Natural killer cell treated with Interleukin-12 subunit alpha and Interleukin-12 subunit beta and Interleukin-15 and Interleukin-18, amount 100 ng/mL, for 72 hours (primary cell): Measurements from ENCODE around the gene SLC5A5. TPM values are rescaled to one million over a fixed set of nuclear protein-coding genes. Genes with fewer than 3 reads are reported as not detected.

Experiments used
- ATAC-seq, 2 donors: fragments of 150-1000 bp; cut with Tn5 transposase in 1 of 2; sonication (Bioruptor Pico), chemical (Tn5 transposase) in 1 of 2; 2 replicates each; pipeline ENCODE4 v1.10.0; 2021
- DNase-seq: peaks from one replicate; pipeline ENCODE4 v3.0.0; 2022; ENCODE audit warnings: low spot score
- H3K27ac Mint-ChIP-seq, 2 donors: 1 replicate in 1 of 2; 2 replicates in 1 of 2; pipeline ENCODE4 v1.8.0; 2022; ENCODE audit warnings: mixed read lengths in 2 of 2, mild to moderate bottlenecking in 1 of 2, moderate library complexity in 1 of 2
- H3K27me3 Mint-ChIP-seq, 2 donors: 1 replicate in 1 of 2; 2 replicates in 1 of 2; pipeline ENCODE4 v1.8.0; 2022; ENCODE audit warnings: mixed read lengths in 2 of 2
- H3K36me3 Mint-ChIP-seq: one replicate; pipeline ENCODE4 v1.8.0; 2022; ENCODE audit warnings: mixed read lengths
- H3K4me1 Mint-ChIP-seq, 2 donors: 1 replicate in 1 of 2; 2 replicates in 1 of 2; pipeline ENCODE4 v1.8.0; 2022; ENCODE audit warnings: low read depth in 2 of 2, mixed read lengths in 2 of 2, mild to moderate bottlenecking in 1 of 2
- H3K4me3 Mint-ChIP-seq: one replicate; pipeline ENCODE4 v1.8.0; 2022; ENCODE audit warnings: mixed read lengths
- H3K9me3 Mint-ChIP-seq: 2 replicates; pipeline ENCODE4 v1.8.0; 2022; ENCODE audit warnings: mixed read lengths
- total RNA-seq, 2 donors: library from RNA; stranded (reverse); gene quantifications; one replicate each; pipeline ENCODE4 v1.2.3, GENCODE V29; 2022

SLC5A5 gene
- total RNA-seq, 2 donors from 2014 or later, result 0.57 to 0.89 TPM

DNA sequence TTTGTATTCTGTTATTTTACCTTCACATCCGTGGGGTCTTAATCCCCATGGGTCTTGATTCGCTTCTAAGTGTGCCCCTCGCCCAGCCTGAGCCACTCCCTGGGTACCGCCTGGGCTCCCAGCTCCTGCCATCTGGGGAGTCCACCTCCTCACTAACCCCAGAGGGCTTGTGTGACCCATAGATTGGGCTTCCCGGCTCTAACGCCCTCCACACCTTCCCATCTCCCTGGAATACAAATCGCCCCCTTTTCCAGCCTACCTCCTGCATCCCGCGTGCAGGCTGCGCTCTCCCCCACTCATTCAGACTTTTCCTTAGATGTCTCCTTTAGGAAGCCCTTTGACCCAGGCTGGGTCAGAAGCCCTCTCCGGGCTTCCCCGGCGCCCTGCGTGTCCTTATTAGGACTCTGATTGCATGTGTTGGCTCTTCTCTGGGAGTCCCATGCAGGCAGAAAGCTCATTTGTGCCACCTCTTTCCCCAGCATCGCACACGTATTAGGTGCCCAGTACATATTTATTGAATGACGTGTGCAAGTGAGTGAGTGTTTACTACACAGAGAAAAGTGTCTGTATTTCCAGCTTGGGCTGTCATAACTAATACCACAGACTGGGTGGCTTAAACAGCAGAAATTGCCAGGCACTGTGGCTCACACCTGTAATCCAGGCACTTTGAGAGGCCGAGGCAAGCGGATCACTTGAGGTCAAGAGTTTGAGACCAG, 61.8 kb downstream of the SLC5A5 start:
- Mint-ChIP-seq H3K4me1 (peaks cover 7 to 16% of the 10 kb centered on the region in 2 donors), H3K27me3 (no peaks in the 10 kb centered on the region), H3K36me3 (no peaks in the 10 kb centered on the region), H3K4me3 (peak overlapping the region; percentile 95), H3K27ac (peak overlapping the region; percentile 95 to 96), H3K9me3 (no peaks in the 10 kb centered on the region)
- no peak for ATAC-seq
- DNase-seq, result no peak

DNA sequence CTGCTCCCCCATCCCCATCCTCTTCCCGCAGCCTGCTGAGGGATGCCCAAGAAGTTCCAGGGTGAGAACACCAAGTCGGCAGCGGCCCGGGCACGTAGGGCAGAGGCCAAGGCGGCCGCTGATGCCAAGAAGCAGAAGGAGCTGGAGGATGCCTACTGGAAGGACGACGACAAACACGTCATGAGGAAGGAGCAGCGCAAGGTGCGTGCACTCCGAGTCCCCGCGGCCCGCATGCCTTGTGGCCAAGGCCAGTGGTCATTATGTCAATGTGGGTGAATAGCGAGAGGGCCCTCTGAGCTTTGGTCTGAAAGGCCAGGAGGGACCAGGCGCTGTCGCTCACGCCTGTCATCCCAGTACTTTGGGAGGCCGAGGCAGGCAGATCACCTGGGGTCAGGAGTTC, 64.6 kb downstream of the SLC5A5 start:
- no peaks in the 10 kb centered on the region for H3K36me3 Mint-ChIP-seq
- H3K4me3 Mint-ChIP-seq, result no peak overlapping the region
- H3K27ac Mint-ChIP-seq, result no peak overlapping the region
- DNase-seq (no peak), ATAC-seq (no peak)
- no peaks in the 10 kb centered on the region for H3K27me3 Mint-ChIP-seq
- H3K4me1 Mint-ChIP-seq, result peaks cover 7 to 15% of the 10 kb centered on the region in 2 donors
- no peaks in the 10 kb centered on the region for H3K9me3 Mint-ChIP-seq

DNA sequence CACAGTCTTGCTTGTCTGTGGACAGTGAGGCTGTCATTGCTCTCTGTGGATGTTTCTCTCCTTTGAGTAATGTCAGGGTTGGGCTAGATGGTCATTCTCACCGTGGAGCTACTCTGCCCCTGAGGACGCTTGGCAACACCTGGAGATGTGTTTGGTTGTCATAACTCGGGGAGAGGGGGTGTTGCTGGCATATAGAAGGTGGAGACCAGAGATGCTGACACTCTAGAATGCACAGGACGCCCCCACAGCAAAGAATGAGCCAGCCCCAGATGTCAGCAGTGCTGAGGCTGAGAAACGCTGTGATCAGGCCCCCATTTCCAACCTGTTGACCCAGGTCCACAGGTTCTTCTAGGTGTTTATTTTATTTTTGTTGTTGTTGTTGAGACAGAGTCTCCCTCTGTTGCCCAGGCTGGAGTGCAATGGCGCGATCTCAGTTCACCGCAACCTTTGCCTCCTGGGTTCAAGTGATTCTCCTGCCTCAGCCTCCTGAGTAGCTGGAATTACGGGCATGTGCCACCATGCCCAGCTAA, 65.7 kb downstream of the SLC5A5 start:
- no peaks in the 10 kb centered on the region for H3K9me3 Mint-ChIP-seq
- no peaks in the 10 kb centered on the region for H3K36me3 Mint-ChIP-seq
- no peaks in the 10 kb centered on the region for H3K27me3 Mint-ChIP-seq
- no peak for DNase-seq
- no peak for ATAC-seq
- peaks cover 6 to 7% of the 10 kb centered on the region in 2 donors for H3K4me1 Mint-ChIP-seq
- no peak overlapping the region for H3K27ac Mint-ChIP-seq
- no peak overlapping the region for H3K4me3 Mint-ChIP-seq

DNA sequence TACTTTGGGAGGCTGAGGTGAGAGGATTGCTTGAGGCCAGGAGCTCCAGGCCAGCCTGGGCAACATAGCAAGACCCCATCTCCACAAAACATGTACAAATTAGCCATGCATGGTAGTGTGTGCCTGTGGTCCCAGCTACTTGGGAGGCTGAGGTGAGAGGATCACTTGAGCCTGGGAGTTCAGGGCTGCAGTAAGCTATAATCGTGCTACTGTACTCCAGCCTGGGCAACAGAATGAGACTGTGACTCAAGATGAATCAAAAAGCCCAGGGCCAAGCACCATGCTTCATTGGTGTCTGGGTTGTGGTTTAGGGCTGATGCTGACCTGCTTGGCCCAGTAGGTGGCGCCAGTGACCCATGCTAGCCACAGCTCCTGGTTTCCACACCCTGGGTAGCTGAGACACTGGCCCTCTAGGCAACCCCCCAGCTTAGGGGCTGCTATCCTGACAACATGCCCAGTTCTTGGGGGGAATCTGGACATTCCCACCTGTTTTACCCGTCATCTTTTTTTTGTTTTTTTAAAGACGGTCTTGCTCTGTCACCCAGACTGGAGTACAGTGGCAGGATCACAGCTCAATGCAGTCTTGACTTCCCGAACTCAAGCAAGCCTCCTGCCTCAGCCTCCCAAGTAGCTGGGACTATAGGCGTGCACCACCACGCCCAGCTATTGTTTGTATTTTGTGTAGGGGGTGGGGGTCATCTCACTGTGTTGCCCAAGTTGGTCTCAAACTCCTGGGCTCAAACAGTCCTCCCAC, 66.5 kb downstream of the SLC5A5 start:
- ATAC-seq, result peak; percentile 89 to 95
- H3K27me3 Mint-ChIP-seq, result no peaks in the 10 kb centered on the region
- no peaks in the 10 kb centered on the region for H3K36me3 Mint-ChIP-seq
- no peak overlapping the region for H3K27ac Mint-ChIP-seq
- H3K4me3 Mint-ChIP-seq, result no peak overlapping the region
- peaks cover 5 to 7% of the 10 kb centered on the region in 2 donors for H3K4me1 Mint-ChIP-seq
- DNase-seq, result peak; percentile 78
- no peaks in the 10 kb centered on the region for H3K9me3 Mint-ChIP-seq

DNA sequence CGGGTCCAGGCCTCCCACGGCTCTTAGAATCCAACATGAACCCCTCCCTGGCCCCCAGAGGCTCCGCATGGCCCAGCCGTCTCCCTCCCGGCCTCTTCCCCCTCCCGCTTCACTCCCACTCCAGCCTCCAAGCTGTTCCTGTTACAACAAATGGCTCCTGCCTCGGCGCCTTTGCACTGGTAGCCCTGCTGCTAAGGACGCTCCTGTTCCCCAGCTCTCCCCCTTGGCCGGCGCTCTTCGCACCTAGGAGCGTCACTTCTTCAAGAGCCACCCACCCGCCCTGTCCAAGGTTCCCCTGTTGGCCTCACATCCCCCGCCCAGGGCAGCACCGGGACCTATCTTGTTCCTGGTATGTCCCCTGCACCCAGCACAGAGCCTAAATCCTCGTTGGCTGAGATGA, 70.4 kb downstream of the SLC5A5 start:
- no peak overlapping the region for H3K27ac Mint-ChIP-seq
- H3K4me1 Mint-ChIP-seq, result peaks cover 12% of the 10 kb centered on the region in 2 donors
- no peaks in the 10 kb centered on the region for H3K27me3 Mint-ChIP-seq
- no peak for DNase-seq
- no peaks in the 10 kb centered on the region for H3K9me3 Mint-ChIP-seq
- no peak for ATAC-seq
- no peaks in the 10 kb centered on the region for H3K36me3 Mint-ChIP-seq
- no peak overlapping the region for H3K4me3 Mint-ChIP-seq

DNA sequence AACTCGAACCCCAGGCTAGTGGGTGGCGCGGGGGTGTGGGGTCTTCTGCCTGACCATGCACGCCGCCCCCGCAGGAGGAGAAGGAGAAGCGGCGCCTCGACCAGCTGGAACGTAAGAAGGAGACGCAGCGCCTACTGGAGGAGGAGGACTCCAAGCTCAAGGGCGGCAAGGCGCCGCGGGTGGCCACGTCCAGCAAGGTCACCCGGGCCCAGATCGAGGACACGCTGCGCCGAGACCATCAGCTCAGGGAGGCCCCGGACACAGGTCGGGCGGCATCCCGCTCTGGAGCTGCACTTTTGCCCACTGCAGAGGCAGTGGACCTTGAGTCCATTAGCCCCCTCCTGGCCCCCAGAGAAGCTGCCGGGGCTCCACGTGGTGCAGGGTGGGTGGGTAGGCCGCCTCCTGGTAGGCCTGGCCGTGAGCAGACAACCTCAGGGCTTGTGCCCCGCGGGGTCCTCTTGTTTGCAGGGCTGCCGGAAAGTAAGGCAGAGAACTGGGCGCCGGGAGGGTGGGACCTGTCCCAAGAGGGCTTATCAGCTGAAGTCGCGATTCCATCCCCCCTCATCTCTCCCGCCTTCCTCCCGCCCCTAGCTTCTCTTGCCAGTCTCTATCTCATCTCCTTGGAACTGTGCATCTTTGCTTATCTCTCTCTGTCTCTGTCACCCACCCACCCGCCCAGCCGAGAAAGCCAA, 71.0 kb downstream of the SLC5A5 start:
- Mint-ChIP-seq H3K27me3 (no peaks in the 10 kb centered on the region), H3K36me3 (no peaks in the 10 kb centered on the region), H3K9me3 (no peaks in the 10 kb centered on the region), H3K4me1 (peaks cover 15 to 17% of the 10 kb centered on the region in 2 donors), H3K4me3 (no peak overlapping the region), H3K27ac (no peak overlapping the region)
- DNase-seq (no peak), ATAC-seq (no peak)

DNA sequence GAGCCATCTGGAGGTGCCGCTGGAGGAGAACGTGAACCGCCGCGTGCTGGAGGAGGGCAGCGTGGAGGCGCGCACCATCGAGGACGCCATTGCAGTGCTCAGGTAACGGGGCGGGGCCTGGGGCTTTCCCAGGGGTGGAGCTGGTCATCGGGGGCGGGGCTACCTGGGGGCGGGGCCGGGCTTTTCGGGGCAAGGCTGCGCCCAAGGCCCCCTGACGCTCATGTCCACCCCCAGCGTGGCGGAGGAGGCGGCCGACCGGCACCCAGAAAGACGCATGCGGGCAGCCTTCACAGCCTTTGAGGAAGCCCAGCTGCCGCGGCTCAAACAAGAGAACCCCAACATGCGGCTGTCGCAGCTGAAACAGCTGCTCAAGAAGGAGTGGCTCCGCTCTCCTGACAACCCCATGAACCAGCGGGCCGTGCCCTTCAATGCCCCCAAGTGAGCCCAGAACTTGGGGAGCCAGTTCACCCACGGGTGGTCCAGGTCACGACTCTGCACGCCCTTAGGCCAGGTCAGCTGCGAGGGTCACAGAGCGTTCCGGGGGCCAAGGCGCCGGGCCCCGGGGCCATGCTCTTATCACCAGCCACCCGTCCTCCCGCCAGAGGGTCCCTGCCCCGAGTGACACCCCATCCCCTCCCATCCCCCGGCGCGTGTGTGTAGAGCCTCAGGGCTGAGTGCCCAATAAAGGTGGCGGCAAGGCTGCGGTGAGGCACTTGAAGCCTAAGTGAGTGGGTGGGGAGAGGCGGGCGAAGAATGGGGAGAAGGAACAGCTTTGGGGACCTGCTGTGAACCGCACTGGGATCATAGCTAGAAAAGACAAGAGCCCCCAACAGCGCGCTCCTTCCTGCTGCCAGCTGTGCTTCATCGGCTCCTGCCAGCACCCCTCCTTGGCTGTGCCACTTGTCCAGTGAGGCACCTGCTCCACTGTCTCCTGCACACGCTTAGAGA, 71.8 kb downstream of the SLC5A5 start:
- DNase-seq (no peak), ATAC-seq (no peak)
- Mint-ChIP-seq H3K4me1 (peaks cover 15 to 17% of the 10 kb centered on the region in 2 donors), H3K27me3 (no peaks in the 10 kb centered on the region), H3K27ac (no peak overlapping the region), H3K9me3 (no peaks in the 10 kb centered on the region), H3K36me3 (no peaks in the 10 kb centered on the region), H3K4me3 (no peak overlapping the region)

DNA sequence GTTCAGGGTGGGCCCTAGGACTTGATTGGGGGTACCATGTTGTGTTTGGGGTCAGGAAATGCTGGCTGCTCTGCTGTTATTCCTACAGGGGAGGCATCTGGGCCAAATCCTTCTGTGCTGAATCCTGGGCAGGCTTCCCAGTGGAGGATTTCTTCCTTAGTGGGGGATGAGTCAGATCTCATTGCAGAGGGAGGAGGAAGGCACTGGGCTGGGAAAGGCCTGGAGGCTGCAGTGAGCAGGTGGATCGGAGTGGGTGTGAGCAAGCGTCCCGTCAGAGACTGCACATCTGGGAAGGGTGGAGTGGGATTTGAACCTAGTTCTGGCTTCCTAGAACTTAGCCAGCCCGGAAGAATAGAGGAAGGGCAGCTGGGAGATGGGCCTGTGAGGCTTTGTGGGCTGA, 72.6 kb downstream of the SLC5A5 start:
- Mint-ChIP-seq H3K4me3 (no peak overlapping the region), H3K27me3 (peaks cover 2 to 3% of the 10 kb centered on the region in 2 donors), H3K36me3 (no peaks in the 10 kb centered on the region), H3K9me3 (no peaks in the 10 kb centered on the region), H3K4me1 (peaks cover 20 to 21% of the 10 kb centered on the region in 2 donors), H3K27ac (no peak overlapping the region)
- ATAC-seq (no peak), DNase-seq (no peak)

Other genes starting within 250 kb of the SLC5A5 start
- gene UNC13A, start 183.6 kb upstream of the SLC5A5 start, total RNA-seq, result not detected
- 10 to 100 TPM; 71.0 to 75.6 TPM for gene MAP1S, start 152.5 kb upstream of the SLC5A5 start, total RNA-seq
- gene FCHO1, start 120.5 kb upstream of the SLC5A5 start, total RNA-seq, result 10 to 100 TPM; 28.6 to 71.0 TPM
- gene B3GNT3, start 76.8 kb upstream of the SLC5A5 start, total RNA-seq, result not detected
- gene INSL3, start 50.4 kb upstream of the SLC5A5 start, total RNA-seq, result 10 to 100 TPM in 1 of 2 donors, 1 to 10 TPM in 1; 9.1 to 12.0 TPM
- gene JAK3, start 24.0 kb upstream of the SLC5A5 start, total RNA-seq, result 100 to 1,000 TPM; 184 to 195 TPM
- gene RPL18A, start 12.0 kb upstream of the SLC5A5 start, total RNA-seq, result 1,000 to 10,000 TPM; 1,379 to 1,604 TPM
- 10 to 100 TPM; 70.4 to 92.8 TPM for gene CCDC124, start 61.1 kb downstream of the SLC5A5 start, total RNA-seq
- gene KCNN1, start 95.2 kb downstream of the SLC5A5 start, total RNA-seq, result 1 to 10 TPM; 1.0 to 1.3 TPM
- 10 to 100 TPM; 34.0 to 34.8 TPM for gene ARRDC2, start 136.2 kb downstream of the SLC5A5 start, total RNA-seq
- gene IL12RB1, start 215.0 kb downstream of the SLC5A5 start, total RNA-seq, result 100 to 1,000 TPM; 109 to 124 TPM
- gene MAST3, start 225.8 kb downstream of the SLC5A5 start, total RNA-seq, result 10 to 100 TPM; 30.3 to 31.4 TPM